Caco-2 (cell line): ENCODE measurements around the gene NGF. TPM values are rescaled to one million over a fixed set of nuclear protein-coding genes. Genes with fewer than 3 reads are reported as not detected.

ENCODE experiments used
- BruUV-seq: library from RNA; stranded (reverse); fragments of 400-500 nt; replicated peaks from 2 replicates; lab custom pipeline; 2021; lab: Mats Ljungman, UMichigan
- CTCF ChIA-PET: fragments of 300-600 bp; sonication (Branson Sonifier 250); formaldehyde crosslinking; loops from one replicate; lab custom pipeline; 2022; ENCODE audit warnings: antibody characterized with exemption; lab: Charles Lee
- POLR2A ChIA-PET: fragments of 300-600 bp; sonication (Branson Sonifier 250); formaldehyde crosslinking; loops from one replicate; lab custom pipeline; 2022; ENCODE audit warnings: antibody characterized with exemption; lab: Charles Lee
- DNase-seq, 2 experiments: peaks; one replicate each; pipeline versions ENCODE4 v3.0.0 to v3.0.0-alpha.2; 2020 to 2022
- H3K27me3 ChIP-seq: replicated peaks from 2 replicates; pipeline ENCODE4 v1.6.0; 2011; ENCODE audit warnings: low read length; ENCODE audit not compliant: control insufficient read depth, insufficient read depth
- H3K36me3 ChIP-seq: 2 replicates; pipeline ENCODE4 v1.5.1; 2011; ENCODE audit warnings: low read length; ENCODE audit not compliant: control insufficient read depth, insufficient read depth
- H3K4me1 ChIP-seq: fragments of 250-450 bp; sonication (Bioruptor Pico); 2 replicates; pipeline ENCODE4 v1.5.1; 2020; ENCODE audit warnings: mild to moderate bottlenecking
- H3K4me3 ChIP-seq: 2 replicates; pipeline ENCODE4 v1.5.1; 2011; ENCODE audit warnings: low read depth, mild to moderate bottlenecking, control low read depth, low read length
- H3K9me3 ChIP-seq: fragments of 250-450 bp; sonication (Bioruptor Pico); 2 replicates; pipeline ENCODE4 v1.5.1; 2020; ENCODE audit warnings: mild to moderate bottlenecking, moderate library complexity
- H3K27ac Mint-ChIP-seq: one replicate; pipeline ENCODE4 v1.8.0; 2022; ENCODE audit warnings: mixed read lengths; ENCODE audit not compliant: unreplicated experiment
- H3K27me3 Mint-ChIP-seq: one replicate; pipeline ENCODE4 v1.8.0; 2022; ENCODE audit warnings: mixed read lengths; ENCODE audit not compliant: insufficient read depth, unreplicated experiment
- H3K36me3 Mint-ChIP-seq: one replicate; pipeline ENCODE4 v1.8.0; 2022; ENCODE audit warnings: mild to moderate bottlenecking, mixed read lengths; ENCODE audit not compliant: insufficient read depth, unreplicated experiment
- H3K4me1 Mint-ChIP-seq: one replicate; pipeline ENCODE4 v1.8.0; 2022; ENCODE audit warnings: low read depth, mixed read lengths; ENCODE audit not compliant: unreplicated experiment
- H3K4me3 Mint-ChIP-seq: one replicate; pipeline ENCODE4 v1.8.0; 2022; ENCODE audit warnings: mild to moderate bottlenecking, moderate library complexity, mixed read lengths; ENCODE audit not compliant: unreplicated experiment
- H3K9me3 Mint-ChIP-seq: one replicate; pipeline ENCODE4 v1.8.0; 2022; ENCODE audit warnings: mixed read lengths; ENCODE audit not compliant: unreplicated experiment
- intact Hi-C: fragments of 100-400 bp; cut with micrococcal nuclease; formaldehyde crosslinking; loops from one replicate; pipeline ENCODE4 v1.10.0; 2022; ENCODE audit not compliant: unreplicated experiment
- total RNA-seq: library from RNA; stranded (reverse); gene quantifications from 2 replicates; pipeline ENCODE4 v1.2.3, GENCODE V29; 2022
- TF ChIP-seq, protein P1 (sequence below), 2 experiments: fragments of 200-600 bp in 1 of 2; IDR thresholded peaks; 1 replicate in 1 of 2; 2 replicates in 1 of 2; pipeline versions ENCODE4 v1.5.1 to v1.8.0; 2011 to 2022; ENCODE audit warnings: antibody characterized with exemption in 1 of 2, control low read depth in 1 of 2, inconsistent platforms in 1 of 2, low read depth in 1 of 2, low read length in 1 of 2, mild to moderate bottlenecking in 1 of 2, moderate library complexity in 1 of 2; ENCODE audit not compliant: insufficient read depth in 1 of 2, severe bottlenecking in 1 of 2, unreplicated experiment in 1 of 2

The NGF gene
- total RNA-seq, 1 experiment from 2014 or later, result not detected

GRCh38 chr1:115308969-115309368, 29.1 kb downstream of the NGF start:
- H3K27me3 Mint-ChIP-seq, result peaks cover 4% of the 10 kb centered on the region
- BruUV-seq, result no TSS peak
- Histone ChIP-seq H3K9me3 (no peaks in the 10 kb centered on the region), H3K27me3 (no peaks in the 10 kb centered on the region), H3K36me3 (no peaks in the 10 kb centered on the region), H3K4me3 (no peak overlapping the region), H3K4me1 (no peaks in the 10 kb centered on the region)
- no peaks in the 10 kb centered on the region for H3K4me1 Mint-ChIP-seq
- TF ChIP-seq, protein P1, sequence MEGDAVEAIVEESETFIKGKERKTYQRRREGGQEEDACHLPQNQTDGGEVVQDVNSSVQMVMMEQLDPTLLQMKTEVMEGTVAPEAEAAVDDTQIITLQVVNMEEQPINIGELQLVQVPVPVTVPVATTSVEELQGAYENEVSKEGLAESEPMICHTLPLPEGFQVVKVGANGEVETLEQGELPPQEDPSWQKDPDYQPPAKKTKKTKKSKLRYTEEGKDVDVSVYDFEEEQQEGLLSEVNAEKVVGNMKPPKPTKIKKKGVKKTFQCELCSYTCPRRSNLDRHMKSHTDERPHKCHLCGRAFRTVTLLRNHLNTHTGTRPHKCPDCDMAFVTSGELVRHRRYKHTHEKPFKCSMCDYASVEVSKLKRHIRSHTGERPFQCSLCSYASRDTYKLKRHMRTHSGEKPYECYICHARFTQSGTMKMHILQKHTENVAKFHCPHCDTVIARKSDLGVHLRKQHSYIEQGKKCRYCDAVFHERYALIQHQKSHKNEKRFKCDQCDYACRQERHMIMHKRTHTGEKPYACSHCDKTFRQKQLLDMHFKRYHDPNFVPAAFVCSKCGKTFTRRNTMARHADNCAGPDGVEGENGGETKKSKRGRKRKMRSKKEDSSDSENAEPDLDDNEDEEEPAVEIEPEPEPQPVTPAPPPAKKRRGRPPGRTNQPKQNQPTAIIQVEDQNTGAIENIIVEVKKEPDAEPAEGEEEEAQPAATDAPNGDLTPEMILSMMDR (IDR thresholded peaks at IDR 0.05; ENCODE audit: insufficient read depth in 1 of 2, low read depth in 1 of 2, low read length in 1 of 2, severe bottlenecking in 1 of 2, unreplicated experiment in 1 of 2), result no peak
- no peak for DNase-seq
- no peak overlapping the region for H3K4me3 Mint-ChIP-seq
- ChIA-PET CTCF (no interaction called here), POLR2A (no interaction called here)
- H3K9me3 Mint-ChIP-seq, result no peaks in the 10 kb centered on the region
- intact Hi-C loops, result no loop called here
- no peaks in the 10 kb centered on the region for H3K36me3 Mint-ChIP-seq
- H3K27ac Mint-ChIP-seq, result no peak overlapping the region

DNA sequence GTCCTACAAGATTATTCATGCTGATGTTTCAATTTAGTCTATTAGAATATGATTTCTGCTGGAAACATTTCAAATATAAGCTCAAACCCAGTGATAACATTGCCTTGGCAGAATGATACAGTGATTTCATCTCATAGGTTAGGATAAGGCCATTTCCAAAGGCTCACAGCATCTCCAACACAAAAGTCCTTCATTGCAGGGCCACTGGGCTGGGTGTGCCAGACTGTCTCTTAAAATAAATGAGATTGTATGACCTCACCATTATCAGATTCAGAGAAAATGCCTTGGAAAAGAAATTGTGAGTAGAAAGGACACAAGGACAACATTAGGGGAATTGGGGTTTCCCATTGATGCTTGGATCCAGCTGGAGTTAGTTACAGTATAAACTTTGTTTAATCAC, 30.4 kb downstream of the NGF start:
- Mint-ChIP-seq H3K27me3 (peaks cover 4% of the 10 kb centered on the region), H3K9me3 (peaks cover 9% of the 10 kb centered on the region), H3K4me3 (no peak overlapping the region), H3K27ac (no peak overlapping the region), H3K4me1 (no peaks in the 10 kb centered on the region), H3K36me3 (no peaks in the 10 kb centered on the region)
- TF ChIP-seq, protein P1 (IDR thresholded peaks at IDR 0.05; ENCODE audit: insufficient read depth in 1 of 2, low read depth in 1 of 2, low read length in 1 of 2, severe bottlenecking in 1 of 2, unreplicated experiment in 1 of 2), result no peak
- Histone ChIP-seq H3K4me1 (no peaks in the 10 kb centered on the region), H3K4me3 (no peak overlapping the region), H3K36me3 (no peaks in the 10 kb centered on the region), H3K9me3 (no peaks in the 10 kb centered on the region), H3K27me3 (no peaks in the 10 kb centered on the region)
- intact Hi-C loops, result no loop called here
- CTCF ChIA-PET, result no interaction called here
- POLR2A ChIA-PET, result no interaction called here
- no TSS peak for BruUV-seq
- DNase-seq, result no peak

DNA sequence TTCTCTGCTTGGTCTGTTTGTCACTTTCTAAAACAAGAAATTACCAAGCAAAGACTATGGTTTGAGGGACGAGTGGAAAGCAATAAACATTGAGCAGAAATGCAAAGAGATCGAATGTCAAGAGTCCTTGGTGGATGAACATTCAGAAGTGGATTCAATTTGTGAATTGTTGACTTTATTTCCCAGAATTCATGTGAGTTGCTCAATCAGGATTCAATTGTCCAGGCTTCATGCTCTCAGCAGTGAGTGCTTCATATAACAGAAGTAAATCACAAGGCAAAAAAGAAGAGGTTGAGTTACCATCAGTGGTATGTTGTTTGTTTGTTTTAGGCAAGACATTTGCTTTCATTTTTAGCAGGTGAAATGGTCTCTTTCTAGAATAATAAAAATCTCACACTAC, 31.9 kb downstream of the NGF start:
- H3K9me3 ChIP-seq, result no peaks in the 10 kb centered on the region
- Mint-ChIP-seq H3K27me3 (peaks cover 4% of the 10 kb centered on the region), H3K4me3 (no peak overlapping the region), H3K9me3 (peaks cover 9% of the 10 kb centered on the region), H3K4me1 (no peaks in the 10 kb centered on the region), H3K27ac (no peak overlapping the region), H3K36me3 (no peaks in the 10 kb centered on the region)
- H3K4me3 ChIP-seq, result no peak overlapping the region
- H3K4me1 ChIP-seq, result no peaks in the 10 kb centered on the region
- intact Hi-C loops, result no loop called here
- no TSS peak for BruUV-seq
- ChIA-PET CTCF (no interaction called here), POLR2A (no interaction called here)
- DNase-seq, result no peak
- H3K27me3 ChIP-seq, result no peaks in the 10 kb centered on the region
- no peaks in the 10 kb centered on the region for H3K36me3 ChIP-seq
- TF ChIP-seq, protein P1 (IDR thresholded peaks at IDR 0.05; ENCODE audit: insufficient read depth in 1 of 2, low read depth in 1 of 2, low read length in 1 of 2, severe bottlenecking in 1 of 2, unreplicated experiment in 1 of 2), result no peak
